Measurements from ENCODE around the gene POLR3A. TPM values are rescaled to one million over a fixed set of nuclear protein-coding genes. Genes with fewer than 3 reads are reported as not detected.

Gene POLR3A
- total and polyA plus RNA-seq, 2 donors (not counting 1 experiment from before 2014, with no cell fraction given) = 5.4 to 18.4 TPM

DNA sequence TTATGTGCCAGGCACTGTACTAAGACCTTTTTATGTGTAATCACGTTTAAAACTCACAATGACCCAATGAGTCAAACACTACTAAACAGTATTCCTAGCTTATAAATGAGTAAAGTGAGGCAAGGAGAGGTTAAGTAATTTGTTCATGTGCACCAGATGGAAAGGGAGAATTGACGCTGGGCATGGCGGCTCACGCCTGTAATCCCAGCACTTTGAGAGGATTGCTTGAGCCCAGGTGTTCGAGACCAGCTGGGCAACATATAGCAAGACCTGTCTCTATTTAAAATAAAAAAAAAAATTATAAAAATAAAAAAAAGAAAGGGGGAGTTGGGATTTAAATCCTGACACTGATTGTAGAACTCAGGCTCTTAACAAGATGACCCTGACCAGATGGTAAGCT is 56.0 kb downstream of the POLR3A start:
- H3K4me1 Mint-ChIP-seq = peaks cover 5% of the 10 kb centered on the region
- no peaks in the 10 kb centered on the region for H3K27me3 Mint-ChIP-seq
- ChIA-PET POLR2A (interaction anchor here (0.7 kb wide), 1 partner anchor 1478 kb away, joined by 3 read pairs; no protein-coding TSS in a partner anchor), CTCF (interaction anchor here (0.7 to 0.8 kb wide), 2 partner anchors 127 to 1494 kb away, joined by 3 to 5 read pairs; no protein-coding TSS in a partner anchor)
- Histone ChIP-seq H4K20me1 (ENCODE audit: control insufficient read depth, insufficient read depth, low read length, poor library complexity, severe bottlenecking) (no peaks in the 10 kb centered on the region), H2AFZ (ENCODE audit: insufficient read depth, low read depth, low read length, poor library complexity, severe bottlenecking) (no peak overlapping the region), H3K79me2 (ENCODE audit: control insufficient read depth, insufficient read depth, low read length) (no peaks in the 10 kb centered on the region), H3K36me3 (replicated peaks in 1 of 2; ENCODE audit: control extremely low read depth in 1 of 2, control insufficient read depth in 1 of 2, extremely low read depth in 1 of 2, insufficient read depth in 2 of 2, low read length in 1 of 2) (peaks cover 0 to 21% of the 10 kb centered on the region in 2 experiments), H3K9me3 (ENCODE audit: control extremely low read depth in 1 of 3, control insufficient read depth in 2 of 3, insufficient read depth in 1 of 3, low read length in 2 of 3) (no peaks in the 10 kb centered on the region), H3K9ac (ENCODE audit: low read length) (no peak overlapping the region), H3K4me2 (replicated peaks; ENCODE audit: low read depth, low read length, poor library complexity, severe bottlenecking) (no peak overlapping the region), H3K27ac (ENCODE audit: low read length in 2 of 2) (no peak overlapping the region), H3K4me3 (ENCODE audit: control extremely low read depth in 1 of 5, extremely low read depth in 1 of 5, insufficient read depth in 1 of 5, low read depth in 2 of 5, low read length in 4 of 5) (no peak overlapping the region), H3K27me3 (replicated peaks in 1 of 4; ENCODE audit: control extremely low read depth in 1 of 4, control insufficient read depth in 3 of 4, insufficient read depth in 4 of 4, low read length in 3 of 4) (no peaks in the 10 kb centered on the region), H3K4me1 (ENCODE audit: control insufficient read depth in 2 of 2, insufficient read depth in 2 of 2, low read length in 2 of 2) (no peaks in the 10 kb centered on the region)
- TF ChIP-seq, protein P1, sequence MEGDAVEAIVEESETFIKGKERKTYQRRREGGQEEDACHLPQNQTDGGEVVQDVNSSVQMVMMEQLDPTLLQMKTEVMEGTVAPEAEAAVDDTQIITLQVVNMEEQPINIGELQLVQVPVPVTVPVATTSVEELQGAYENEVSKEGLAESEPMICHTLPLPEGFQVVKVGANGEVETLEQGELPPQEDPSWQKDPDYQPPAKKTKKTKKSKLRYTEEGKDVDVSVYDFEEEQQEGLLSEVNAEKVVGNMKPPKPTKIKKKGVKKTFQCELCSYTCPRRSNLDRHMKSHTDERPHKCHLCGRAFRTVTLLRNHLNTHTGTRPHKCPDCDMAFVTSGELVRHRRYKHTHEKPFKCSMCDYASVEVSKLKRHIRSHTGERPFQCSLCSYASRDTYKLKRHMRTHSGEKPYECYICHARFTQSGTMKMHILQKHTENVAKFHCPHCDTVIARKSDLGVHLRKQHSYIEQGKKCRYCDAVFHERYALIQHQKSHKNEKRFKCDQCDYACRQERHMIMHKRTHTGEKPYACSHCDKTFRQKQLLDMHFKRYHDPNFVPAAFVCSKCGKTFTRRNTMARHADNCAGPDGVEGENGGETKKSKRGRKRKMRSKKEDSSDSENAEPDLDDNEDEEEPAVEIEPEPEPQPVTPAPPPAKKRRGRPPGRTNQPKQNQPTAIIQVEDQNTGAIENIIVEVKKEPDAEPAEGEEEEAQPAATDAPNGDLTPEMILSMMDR (IDR thresholded peaks at IDR 0.05) = no peak
- no peak for TF ChIP-seq EZH2 (IDR thresholded peaks at IDR 0.05; ENCODE audit: borderline replicate concordance, insufficient read depth, low read depth, low read length, poor library complexity, severe bottlenecking)
- no CpG with 5 or more reads among the region's 5 CpGs for WGBS (ENCODE audit: insufficient coverage)
- H3K9me3 Mint-ChIP-seq (ENCODE audit: insufficient read depth) = no peaks in the 10 kb centered on the region
- H3K27ac Mint-ChIP-seq = no peak overlapping the region
- intact Hi-C loops (cut with micrococcal nuclease) = no loop called here
- ATAC-seq (ENCODE audit: low read depth) = no peak
- no peak overlapping the region for H3K4me3 Mint-ChIP-seq
- DNase-seq = no peak

DNA sequence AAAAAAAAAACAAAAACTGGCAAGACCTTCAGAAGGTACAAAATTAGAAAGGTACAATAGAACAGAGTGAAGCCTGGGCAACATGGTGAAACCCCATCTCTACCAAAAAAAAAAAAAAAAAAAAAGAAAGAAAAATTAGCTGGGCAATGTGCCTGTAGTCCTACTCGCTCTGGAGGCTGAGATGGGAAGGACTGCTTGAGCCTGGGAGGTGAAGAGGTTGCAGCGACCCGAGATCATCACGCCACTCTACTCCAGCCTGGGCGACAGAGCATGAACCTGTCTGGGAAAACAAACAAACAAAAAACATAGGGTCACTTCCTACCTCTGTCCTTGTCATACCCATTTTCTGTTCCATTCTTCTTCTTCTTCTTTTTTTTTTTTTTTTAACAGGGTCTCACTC is 57.2 kb downstream of the POLR3A start:
- Mint-ChIP-seq H3K9me3 (ENCODE audit: insufficient read depth) (no peaks in the 10 kb centered on the region), H3K27ac (no peak overlapping the region), H3K4me1 (peaks cover 5% of the 10 kb centered on the region), H3K4me3 (no peak overlapping the region), H3K27me3 (no peaks in the 10 kb centered on the region)
- no peaks in the 10 kb centered on the region for H3K79me2 ChIP-seq (ENCODE audit: control insufficient read depth, insufficient read depth, low read length)
- 94% methylated on average over 5 of the region's 5 CpGs for WGBS (ENCODE audit: insufficient coverage)
- ATAC-seq (ENCODE audit: low read depth) (no peak), DNase-seq (no peak)
- ChIA-PET CTCF (no interaction called here), POLR2A (no interaction called here)
- no peak overlapping the region for H3K27ac ChIP-seq (ENCODE audit: low read length in 2 of 2)
- no peaks in the 10 kb centered on the region for H4K20me1 ChIP-seq (ENCODE audit: control insufficient read depth, insufficient read depth, low read length, poor library complexity, severe bottlenecking)
- intact Hi-C loops (cut with micrococcal nuclease) = no loop called here
- H3K4me1 ChIP-seq (ENCODE audit: control insufficient read depth in 2 of 2, insufficient read depth in 2 of 2, low read length in 2 of 2) = no peaks in the 10 kb centered on the region
- TF ChIP-seq EZH2 (IDR thresholded peaks at IDR 0.05; ENCODE audit: borderline replicate concordance, insufficient read depth, low read depth, low read length, poor library complexity, severe bottlenecking) = no peak
- TF ChIP-seq, protein P1 (IDR thresholded peaks at IDR 0.05) = no peak
- H2AFZ ChIP-seq (ENCODE audit: insufficient read depth, low read depth, low read length, poor library complexity, severe bottlenecking) = no peak overlapping the region
- no peak overlapping the region for H3K4me3 ChIP-seq (ENCODE audit: control extremely low read depth in 1 of 5, extremely low read depth in 1 of 5, insufficient read depth in 1 of 5, low read depth in 2 of 5, low read length in 4 of 5)
- H3K4me2 ChIP-seq (replicated peaks; ENCODE audit: low read depth, low read length, poor library complexity, severe bottlenecking) = no peak overlapping the region
- no peaks in the 10 kb centered on the region for H3K9me3 ChIP-seq (ENCODE audit: control extremely low read depth in 1 of 3, control insufficient read depth in 2 of 3, insufficient read depth in 1 of 3, low read length in 2 of 3)
- no peaks in the 10 kb centered on the region for H3K27me3 ChIP-seq (replicated peaks in 1 of 4; ENCODE audit: control extremely low read depth in 1 of 4, control insufficient read depth in 3 of 4, insufficient read depth in 4 of 4, low read length in 3 of 4)
- no peak overlapping the region for H3K9ac ChIP-seq (ENCODE audit: low read length)
- peaks cover 0 to 9% of the 10 kb centered on the region in 2 experiments for H3K36me3 ChIP-seq (replicated peaks in 1 of 2; ENCODE audit: control extremely low read depth in 1 of 2, control insufficient read depth in 1 of 2, extremely low read depth in 1 of 2, insufficient read depth in 2 of 2, low read length in 1 of 2)

Measured in B cell (primary cell).